Stimulated activated CD4-positive, alpha-beta T cell treated with anti-CD3 and anti-CD28 coated beads, Interleukin-1b, Interleukin-23, amount 100 ng/mL, for 1 hour (primary cell): ENCODE results near the gene TSC2.
"Not testable (repeated sequence)": the region's sequence is repeated elsewhere in the genome, so short reads cannot be mapped to it uniquely, and the experiment has no call there.

ENCODE experiments used
- DNase-seq, 2 donors: peaks; one replicate each; pipeline ENCODE4 v3.0.0-alpha.2; 2020; ENCODE audit warnings: low read depth in 2 of 2

Gene TSC2

DNA sequence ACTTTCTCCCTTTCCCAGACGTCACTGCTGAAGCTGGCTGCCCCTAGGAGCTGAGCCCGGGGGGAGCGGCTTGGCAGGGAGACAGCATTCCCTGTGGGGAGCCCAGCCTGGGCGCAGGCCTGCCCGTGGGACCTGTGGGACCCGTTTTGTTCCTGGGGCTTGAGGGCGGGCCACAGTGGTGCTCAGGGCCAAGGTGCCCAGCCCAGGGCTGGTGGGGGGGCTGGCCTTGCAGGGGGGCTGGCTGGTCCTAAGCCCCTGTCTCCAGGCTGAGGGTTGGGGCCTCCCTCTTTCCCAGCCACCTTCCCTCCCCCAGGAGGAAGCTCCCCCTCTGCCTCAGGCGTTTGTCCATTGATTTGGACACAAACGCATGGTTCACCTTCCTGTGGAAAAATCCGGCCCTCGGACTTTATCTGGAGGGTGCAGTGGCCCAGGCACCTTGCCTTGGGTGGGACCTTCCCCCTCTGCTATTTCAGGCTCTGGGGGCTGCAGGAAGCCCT is 16.7 kb upstream of the TSC2 start:
- no peak for DNase-seq

DNA sequence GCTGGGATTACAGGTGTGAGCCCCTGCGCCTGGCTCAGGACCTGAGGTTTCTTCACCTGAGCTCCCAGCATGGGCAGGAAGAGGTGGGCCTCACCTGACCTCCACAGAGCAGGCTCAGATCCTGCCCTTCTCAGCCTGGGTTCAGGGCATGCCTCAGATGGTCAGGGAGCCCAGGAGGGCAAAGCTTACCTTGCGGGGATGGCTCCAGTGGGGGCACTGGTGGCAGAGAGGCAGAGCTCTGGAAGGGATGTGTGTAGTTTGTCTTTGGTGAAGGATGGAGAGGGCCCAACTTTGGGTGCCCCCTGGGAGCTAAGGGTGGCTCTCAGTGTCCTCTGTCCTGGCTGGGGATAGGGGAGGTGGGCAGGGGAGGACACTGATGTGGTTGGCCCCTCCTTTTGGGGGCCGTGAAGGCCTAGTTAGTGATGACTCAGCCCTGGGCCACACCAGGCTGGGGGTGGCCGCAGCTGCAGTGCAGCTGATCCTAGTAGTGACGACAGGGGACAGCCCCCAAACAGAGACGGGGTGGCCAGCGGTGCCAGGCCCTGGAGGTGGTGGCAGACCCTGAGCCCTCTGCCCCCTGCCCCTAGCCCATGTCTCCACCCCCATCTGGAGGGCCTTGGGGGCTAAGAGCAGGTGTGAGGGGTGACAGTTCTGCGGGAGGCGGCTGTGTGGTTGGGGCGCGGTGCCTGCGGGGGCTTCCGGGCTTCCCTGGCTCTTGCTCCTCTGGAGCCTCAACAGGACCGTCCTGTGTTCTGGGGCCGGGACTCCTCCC is 15.3 kb upstream of the TSC2 start:
- no peak for DNase-seq

DNA sequence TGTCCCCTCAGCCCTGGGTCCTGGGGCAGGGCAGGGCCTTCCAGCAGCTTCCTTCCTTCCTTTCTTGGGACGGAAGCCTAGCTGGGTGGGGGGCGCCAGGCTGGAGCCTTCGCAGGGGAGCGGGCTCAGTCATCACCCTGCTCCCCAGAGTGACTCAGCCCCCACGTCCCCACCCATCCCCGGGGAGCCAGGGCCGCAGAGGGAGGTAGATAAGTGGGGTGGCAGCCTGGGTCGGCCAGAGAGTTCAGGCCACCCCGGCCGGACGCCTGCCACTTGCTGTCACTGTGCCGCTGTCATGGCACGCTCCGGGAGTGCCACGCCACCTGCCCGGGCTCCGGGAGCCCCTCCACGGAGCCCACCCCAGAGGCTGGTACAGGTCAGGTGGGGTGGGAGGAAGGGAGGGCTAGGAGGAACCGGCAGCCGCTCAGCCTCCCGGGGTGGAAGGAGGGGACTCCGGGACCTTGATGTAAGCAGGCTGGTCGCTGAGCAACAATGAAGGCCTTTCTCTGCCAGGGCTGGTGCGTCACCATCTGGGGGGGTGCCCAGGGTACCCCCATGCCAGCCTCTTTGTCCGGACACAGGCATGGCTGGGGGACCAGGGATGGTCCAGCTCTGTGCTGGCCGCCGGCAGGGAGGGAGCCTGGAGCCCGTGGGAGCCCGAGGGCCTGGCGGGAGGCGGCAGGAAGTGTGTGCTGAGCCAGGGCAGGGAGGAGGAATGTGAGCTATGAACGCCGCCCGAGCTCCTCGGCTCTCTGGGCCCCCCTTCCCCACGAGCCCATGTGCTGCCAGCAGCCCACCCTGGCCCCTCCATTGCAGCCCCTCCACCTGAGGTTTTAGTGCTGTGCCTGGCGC is 14.5 kb upstream of the TSC2 start:
- no peak for DNase-seq

DNA sequence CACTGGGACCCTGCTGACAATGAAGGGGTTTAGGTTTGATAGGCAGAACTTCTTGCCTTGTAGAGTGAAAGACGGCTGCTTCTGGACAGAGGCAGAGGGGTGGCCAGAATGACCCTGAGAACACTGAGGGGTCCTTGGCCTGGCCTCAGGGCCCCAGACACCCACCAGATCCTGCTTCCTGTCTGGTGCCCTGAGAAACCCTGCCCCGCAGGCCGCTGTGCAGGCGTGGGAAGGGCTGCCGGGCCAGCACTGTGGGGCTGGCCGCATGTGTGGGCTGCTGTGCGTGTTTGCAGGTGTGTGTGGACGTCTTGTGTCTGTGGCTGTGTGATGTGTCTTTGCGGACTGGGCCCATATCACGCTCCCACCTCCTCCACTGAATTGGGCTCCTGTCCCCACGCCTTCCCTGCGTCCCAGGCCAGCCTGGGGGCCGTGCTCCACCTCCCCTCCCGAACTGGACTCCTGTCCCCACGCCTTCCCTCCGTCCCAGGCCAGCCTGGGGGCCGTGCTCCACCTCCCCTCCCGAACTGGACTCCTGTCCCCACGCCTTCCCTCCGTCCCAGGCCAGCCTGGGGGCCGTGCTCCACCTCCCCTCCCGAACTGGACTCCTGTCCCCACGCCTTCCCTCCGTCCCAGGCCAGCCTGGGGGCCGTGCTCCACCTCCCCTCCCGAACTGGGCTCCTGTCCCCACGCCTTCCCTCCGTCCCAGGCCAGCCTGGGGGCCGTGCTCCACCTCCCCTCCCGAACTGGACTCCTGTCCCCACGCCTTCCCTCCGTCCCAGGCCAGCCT is 13.7 kb upstream of the TSC2 start:
- not testable (repeated sequence) for DNase-seq

DNA sequence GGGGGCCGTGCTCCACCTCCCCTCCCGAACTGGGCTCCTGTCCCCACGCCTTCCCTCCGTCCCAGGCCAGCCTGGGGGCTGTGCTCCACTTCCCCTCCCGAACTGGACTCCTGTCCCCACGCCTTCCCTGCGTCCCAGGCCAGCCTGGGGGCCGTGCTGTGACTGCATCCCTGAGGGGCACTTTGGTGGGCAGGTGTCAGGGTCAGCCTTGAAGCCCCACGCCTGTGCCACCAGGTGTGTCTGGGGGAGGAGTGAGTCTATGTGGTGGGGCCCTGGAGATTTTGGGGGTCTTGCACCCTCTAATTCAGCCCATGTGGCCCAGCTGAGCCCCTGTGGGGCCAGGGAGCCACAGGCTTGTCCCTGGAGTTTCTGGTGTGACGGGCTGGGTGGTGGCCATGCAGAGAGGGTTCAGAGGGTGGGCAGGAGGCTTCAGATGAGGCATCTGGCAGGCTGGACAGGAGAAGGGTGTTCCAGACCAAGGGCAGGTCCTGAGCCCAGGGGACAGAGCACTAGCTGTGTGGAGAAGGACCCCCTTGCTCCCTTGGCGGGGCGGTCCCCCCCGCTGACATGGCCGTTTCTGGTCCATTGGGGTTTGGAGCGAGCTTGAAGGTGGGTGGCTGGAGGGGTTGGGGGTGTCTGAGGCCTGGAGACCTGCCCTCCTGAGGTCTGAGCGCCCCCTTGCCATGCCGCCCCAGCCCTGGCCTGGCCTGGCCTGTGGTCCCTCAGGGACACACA is 12.9 kb upstream of the TSC2 start:
- no peak for DNase-seq

DNA sequence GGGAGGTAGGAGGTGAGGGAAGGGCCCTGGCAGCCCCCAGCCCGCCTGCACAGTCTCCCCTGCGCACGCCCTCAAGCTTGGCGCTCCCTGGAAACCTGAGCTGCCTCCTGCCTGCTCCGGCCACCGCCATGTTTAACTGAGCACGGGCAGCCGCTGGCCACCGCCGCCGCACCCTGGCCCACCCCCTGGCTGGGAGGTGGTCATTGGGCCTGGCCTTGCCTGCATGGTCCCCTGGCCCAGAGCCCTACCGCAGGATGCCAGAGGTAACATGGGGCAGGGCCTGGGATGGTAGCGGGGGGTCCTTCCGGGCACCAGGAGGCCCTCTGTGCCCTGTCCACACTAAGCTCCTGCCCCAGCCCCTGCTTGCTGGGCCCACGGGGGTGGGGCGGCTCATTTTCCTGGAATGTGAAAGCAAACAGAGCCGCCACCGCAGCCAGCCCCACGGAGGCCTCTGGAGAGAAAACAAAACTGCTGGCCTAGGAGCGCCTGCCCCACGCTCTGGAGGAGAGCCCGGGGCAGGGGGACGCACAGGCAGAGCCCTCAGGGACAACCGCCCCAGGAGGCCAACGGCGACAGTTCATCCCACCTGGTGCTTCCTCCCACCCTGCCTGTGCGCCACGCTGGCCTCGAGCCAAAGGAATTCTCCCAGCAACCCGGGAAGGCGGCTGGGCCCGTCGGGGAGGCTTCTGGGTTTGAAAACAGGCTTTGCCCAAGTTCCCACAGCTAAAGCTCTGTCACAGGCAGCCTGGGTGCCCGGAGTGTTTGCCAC is 12.2 kb upstream of the TSC2 start:
- DNase-seq, result no peak

- no peak for DNase-seq
Measured at GRCh38 chr16:2036200-2036966, 11.4 kb upstream of the TSC2 start.

GRCh38 chr16:2037115-2037514 is 10.7 kb upstream of the TSC2 start:
- no peak for DNase-seq

DNA sequence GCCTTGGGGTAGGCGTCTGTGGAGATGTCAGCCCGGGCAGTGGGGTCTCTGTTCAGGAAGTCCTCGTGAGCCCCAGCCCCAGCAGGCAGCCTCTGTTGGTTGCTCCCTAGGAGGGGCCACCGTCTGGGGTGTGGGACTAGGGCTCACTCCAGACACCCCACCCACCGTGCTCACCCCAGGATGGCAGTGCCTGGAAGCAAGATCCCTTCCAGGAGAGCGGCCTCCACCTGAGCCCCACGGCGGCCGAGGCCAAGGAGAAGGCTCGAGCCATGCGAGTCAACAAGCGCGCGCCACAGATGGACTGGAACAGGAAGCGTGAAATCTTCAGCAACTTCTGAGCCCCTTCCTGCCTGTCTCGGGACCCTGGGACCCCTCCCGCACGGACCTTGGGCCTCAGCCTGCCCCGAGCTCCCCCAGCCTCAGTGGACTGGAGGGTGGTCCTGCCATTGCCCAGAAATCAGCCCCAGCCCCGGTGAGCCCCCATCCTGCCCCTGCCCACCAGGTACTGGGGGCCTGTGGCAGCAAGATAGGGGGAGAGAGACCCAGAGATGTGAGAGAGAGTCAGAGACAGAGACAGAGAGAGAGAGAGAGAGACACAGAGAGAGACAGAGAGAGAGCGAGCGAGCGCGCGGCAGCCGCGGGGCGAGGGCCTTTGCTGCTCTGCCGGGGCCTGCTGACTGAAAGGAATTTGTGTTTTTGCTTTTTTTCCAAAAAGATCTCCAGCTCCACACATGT is 10.0 kb upstream of the TSC2 start:
- no peak for DNase-seq

GRCh38 chr16:2038382-2039231 is 9.2 kb upstream of the TSC2 start:
- no peak for DNase-seq

DNA sequence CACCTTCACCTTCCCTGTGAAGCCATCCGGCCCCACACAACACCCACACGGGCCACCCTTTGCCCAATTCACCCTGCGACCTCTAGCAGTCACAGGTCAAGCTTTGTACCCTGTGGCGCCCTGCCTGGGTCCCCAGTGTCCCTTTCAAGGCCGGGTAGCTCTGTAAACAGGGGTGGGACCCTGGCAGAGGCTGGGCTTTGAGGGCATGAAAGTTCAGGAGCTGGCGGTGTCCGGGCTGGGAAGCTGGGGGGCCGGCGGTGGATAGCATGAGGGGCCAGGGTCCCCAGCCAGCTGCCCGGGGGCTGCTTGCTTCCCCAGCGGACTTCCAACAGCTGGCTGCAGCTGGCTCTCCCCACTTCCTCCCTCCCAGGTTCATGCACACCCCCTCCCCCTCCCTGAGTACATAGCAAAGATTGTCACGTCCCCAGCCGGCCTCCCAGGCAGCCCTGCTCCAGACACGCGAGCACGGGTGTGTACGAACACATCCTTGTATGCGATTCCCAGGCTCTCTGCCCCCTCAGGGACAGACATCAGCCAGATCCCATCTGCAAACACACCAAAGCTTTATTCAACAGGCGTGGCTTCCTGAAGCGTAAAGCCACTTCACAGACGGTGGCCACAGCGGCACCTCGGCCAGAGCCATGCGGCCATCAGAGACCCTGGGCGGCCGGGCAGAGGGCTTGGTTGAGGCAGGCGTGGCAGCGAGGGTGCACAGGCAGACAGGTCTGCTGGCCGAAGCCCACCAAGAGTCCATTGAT is 8.3 kb upstream of the TSC2 start:
- DNase-seq, result no peak

- DNase-seq, result no peak
Measured at GRCh38 chr16:2040041-2040786, 7.6 kb upstream of the TSC2 start.

GRCh38 chr16:2040787-2041522 is 6.8 kb upstream of the TSC2 start:
- DNase-seq, result no peak

DNA sequence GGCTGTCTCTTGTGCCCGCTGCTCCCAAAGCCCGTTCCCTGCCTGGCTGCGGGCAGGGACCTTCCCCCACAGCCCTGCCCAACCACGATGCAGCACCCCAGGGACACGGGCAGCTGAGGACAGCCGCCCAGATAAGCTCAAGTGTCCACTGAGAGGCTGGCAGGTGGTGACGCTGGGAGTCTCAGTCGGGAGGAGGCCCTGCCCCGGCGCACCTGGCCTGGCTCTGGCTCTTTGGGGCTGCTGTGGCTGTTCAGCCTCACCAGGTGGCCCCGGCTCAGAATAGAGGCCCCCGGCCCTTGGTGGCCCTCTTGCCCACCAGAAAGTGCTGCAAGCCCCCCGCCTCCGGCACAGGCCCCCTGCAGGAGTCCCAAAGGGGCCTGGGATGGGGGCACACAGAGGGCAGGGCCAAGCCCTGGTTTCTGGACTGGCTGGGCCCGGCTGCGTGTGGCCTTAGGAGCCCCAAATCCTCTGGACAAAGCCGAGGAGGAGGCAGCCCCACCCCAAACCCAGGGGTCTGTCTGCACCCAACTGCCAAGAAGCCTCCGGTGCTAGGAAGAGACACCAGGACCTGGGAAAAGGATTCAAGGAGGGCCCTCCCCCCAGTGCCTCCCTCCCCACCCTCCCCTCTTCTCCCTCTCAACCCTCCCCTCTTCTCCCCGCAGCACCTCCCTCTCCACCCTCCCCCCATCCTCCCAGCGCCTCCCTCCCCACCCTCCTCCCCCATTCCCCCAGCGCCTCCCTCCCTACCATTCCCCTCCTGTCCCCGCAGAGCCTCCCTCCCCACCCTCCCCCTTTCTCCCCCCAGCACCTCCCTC is 5.4 kb upstream of the TSC2 start:
- no peak for DNase-seq

DNA sequence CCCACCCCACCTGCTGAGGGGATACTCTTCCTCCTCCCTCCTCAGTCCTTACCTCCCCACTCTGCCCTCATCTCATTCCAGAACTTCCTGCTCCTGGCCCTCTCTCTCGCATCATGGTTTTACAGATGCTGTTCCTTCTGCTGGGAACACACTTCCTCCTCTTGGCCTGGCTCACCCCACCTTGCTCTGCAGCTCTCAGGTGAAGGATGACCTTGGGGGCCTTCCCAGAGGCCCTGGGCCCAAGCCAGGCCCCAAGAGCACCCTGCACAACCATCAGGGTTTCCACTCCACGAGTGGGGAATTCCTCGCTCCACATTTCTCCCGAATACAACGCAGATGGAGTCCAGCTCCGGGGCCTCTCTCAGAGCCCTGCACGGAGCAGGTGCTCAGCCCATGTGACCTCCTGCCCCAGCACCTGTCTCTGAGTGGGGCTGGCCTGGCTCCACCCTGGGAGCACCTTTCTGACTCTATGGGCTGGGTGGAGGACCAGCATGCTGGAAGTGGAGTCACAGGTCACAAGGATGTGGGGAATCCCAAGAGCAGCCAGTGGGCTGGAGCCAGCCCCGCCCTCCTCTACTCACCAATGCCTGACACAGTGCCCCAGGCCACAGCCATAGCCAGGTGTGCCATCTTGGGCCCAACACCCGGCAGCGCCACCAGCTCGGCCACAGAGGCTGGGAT is 4.7 kb upstream of the TSC2 start:
- no peak for DNase-seq
